Natural killer cell treated with Interleukin-12 subunit alpha and Interleukin-12 subunit beta and Interleukin-15 and Interleukin-18, amount 100 ng/mL, for 72 hours (primary cell): ENCODE measurements around the gene ZNF428. TPM values are rescaled to one million over a fixed set of nuclear protein-coding genes. Genes with fewer than 3 reads are reported as not detected.
"Not testable (repeated sequence)": the region's sequence is repeated elsewhere in the genome, so short reads cannot be mapped to it uniquely, and the experiment has no call there.

Experiments
- ATAC-seq, 2 donors: fragments of 150-1000 bp; cut with Tn5 transposase in 1 of 2; sonication (Bioruptor Pico), chemical (Tn5 transposase) in 1 of 2; 2 replicates each; pipeline ENCODE4 v1.10.0; 2021
- DNase-seq: peaks from one replicate; pipeline ENCODE4 v3.0.0; 2022; ENCODE audit warnings: low spot score
- H3K27ac Mint-ChIP-seq, 2 donors: 1 replicate in 1 of 2; 2 replicates in 1 of 2; pipeline ENCODE4 v1.8.0; 2022; ENCODE audit warnings: mixed read lengths in 2 of 2, mild to moderate bottlenecking in 1 of 2, moderate library complexity in 1 of 2
- H3K27me3 Mint-ChIP-seq, 2 donors: 1 replicate in 1 of 2; 2 replicates in 1 of 2; pipeline ENCODE4 v1.8.0; 2022; ENCODE audit warnings: mixed read lengths in 2 of 2
- H3K36me3 Mint-ChIP-seq: one replicate; pipeline ENCODE4 v1.8.0; 2022; ENCODE audit warnings: mixed read lengths
- H3K4me1 Mint-ChIP-seq, 2 donors: 1 replicate in 1 of 2; 2 replicates in 1 of 2; pipeline ENCODE4 v1.8.0; 2022; ENCODE audit warnings: low read depth in 2 of 2, mixed read lengths in 2 of 2, mild to moderate bottlenecking in 1 of 2
- H3K4me3 Mint-ChIP-seq: one replicate; pipeline ENCODE4 v1.8.0; 2022; ENCODE audit warnings: mixed read lengths
- H3K9me3 Mint-ChIP-seq: 2 replicates; pipeline ENCODE4 v1.8.0; 2022; ENCODE audit warnings: mixed read lengths
- total RNA-seq, 2 donors: library from RNA; stranded (reverse); gene quantifications; one replicate each; pipeline ENCODE4 v1.2.3, GENCODE V29; 2022

The ZNF428 gene
- total RNA-seq, 2 donors from 2014 or later = 24.9 to 25.3 TPM

- Mint-ChIP-seq H3K4me1 (peaks cover 21 to 33% of the 10 kb centered on the region in 2 donors), H3K36me3 (no peaks in the 10 kb centered on the region), H3K4me3 (peak overlapping the region; percentile 98), H3K27me3 (no peaks in the 10 kb centered on the region), H3K27ac (peak overlapping the region; percentile 95 to 98), H3K9me3 (no peaks in the 10 kb centered on the region)
- no peak for DNase-seq
- no peak for ATAC-seq
Observed at GRCh38 chr19:43620061-43621001, 902 bp upstream of the ZNF428 start.

DNA sequence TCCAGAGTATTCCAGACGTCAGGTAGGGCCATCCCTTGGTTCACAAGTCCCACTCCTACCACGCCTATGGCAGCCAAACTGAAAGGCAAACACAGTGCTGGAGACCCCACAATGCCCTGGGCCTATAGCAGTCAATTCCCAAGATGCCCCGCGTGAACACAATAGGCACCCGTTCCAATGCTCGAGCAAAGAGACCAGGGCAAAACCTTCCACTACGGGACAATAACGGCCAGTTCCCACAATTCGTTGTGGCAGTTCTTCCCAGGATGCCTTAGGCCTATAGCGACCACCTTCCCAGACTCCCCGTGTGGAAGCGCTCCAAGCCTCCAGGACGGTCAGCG lies 538 bp downstream of the ZNF428 start:
- Mint-ChIP-seq H3K9me3 (no peaks in the 10 kb centered on the region), H3K27me3 (no peaks in the 10 kb centered on the region), H3K4me1 (peaks cover 21 to 29% of the 10 kb centered on the region in 2 donors), H3K36me3 (no peaks in the 10 kb centered on the region), H3K27ac (peak overlapping the region; percentile 95 to 98), H3K4me3 (peak overlapping the region; percentile 98)
- no peak for DNase-seq
- peak; percentile 25 to 51 for ATAC-seq

- H3K27ac Mint-ChIP-seq = peak overlapping the region in 1 of 2 donors; percentile 60
- no peak overlapping the region for H3K4me3 Mint-ChIP-seq
- ATAC-seq = no peak
- H3K4me1 Mint-ChIP-seq = peaks cover 24 to 36% of the 10 kb centered on the region in 2 donors
- peak; percentile 40 for DNase-seq
- H3K9me3 Mint-ChIP-seq = no peaks in the 10 kb centered on the region
- no peaks in the 10 kb centered on the region for H3K36me3 Mint-ChIP-seq
- no peaks in the 10 kb centered on the region for H3K27me3 Mint-ChIP-seq
Observed at GRCh38 chr19:43616954-43617353, 2.5 kb downstream of the ZNF428 start.

DNA sequence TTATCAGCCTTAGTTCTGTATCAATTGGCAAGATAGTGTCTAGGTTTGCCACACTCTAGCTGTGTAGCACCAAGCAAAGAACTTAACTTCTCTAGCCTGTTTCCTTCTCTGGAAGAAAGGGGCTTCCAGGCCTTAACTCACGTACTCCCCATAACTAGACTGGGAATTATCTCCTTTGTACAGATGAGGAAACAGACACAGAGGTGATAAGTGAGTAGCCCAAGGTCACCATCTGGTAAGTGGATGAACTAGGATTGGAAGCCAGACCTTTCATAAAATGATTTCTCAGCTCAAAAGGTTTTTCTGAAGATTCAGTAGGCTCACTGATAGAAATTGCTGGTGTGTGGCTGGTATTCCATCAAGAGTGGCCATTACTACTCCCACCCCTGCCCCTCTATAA lies 3.1 kb downstream of the ZNF428 start:
- ATAC-seq (no peak), DNase-seq (no peak)
- no peak overlapping the region for H3K27ac Mint-ChIP-seq
- no peaks in the 10 kb centered on the region for H3K9me3 Mint-ChIP-seq
- H3K4me3 Mint-ChIP-seq = no peak overlapping the region
- no peaks in the 10 kb centered on the region for H3K36me3 Mint-ChIP-seq
- H3K27me3 Mint-ChIP-seq = no peaks in the 10 kb centered on the region
- peaks cover 26 to 40% of the 10 kb centered on the region in 2 donors for H3K4me1 Mint-ChIP-seq

DNA sequence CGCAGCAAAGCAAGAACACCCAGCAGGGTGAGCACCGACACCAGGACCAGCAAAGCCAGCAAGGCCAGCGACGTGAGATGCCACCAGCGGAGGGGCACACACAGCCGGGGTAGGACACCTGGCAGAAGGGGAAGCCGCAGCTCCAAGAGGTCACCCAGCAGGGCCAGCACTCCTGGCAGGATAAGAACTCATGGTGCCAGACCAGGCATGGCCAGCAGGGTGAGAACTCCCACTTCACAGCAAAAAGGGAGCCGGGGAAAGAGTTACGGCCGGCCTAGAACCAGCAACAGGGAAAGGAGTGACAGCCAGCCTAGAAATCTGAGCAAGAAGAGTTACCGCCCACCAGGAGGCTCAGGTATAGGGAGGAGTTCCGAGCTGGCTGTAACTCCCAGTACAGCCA lies 7.1 kb downstream of the ZNF428 start:
- Mint-ChIP-seq H3K4me3 (no peak overlapping the region), H3K27ac (no peak overlapping the region), H3K9me3 (no peaks in the 10 kb centered on the region), H3K4me1 (peaks cover 5 to 37% of the 10 kb centered on the region in 2 donors), H3K27me3 (no peaks in the 10 kb centered on the region), H3K36me3 (no peaks in the 10 kb centered on the region)
- DNase-seq (peak; percentile 47), ATAC-seq (no peak)

DNA sequence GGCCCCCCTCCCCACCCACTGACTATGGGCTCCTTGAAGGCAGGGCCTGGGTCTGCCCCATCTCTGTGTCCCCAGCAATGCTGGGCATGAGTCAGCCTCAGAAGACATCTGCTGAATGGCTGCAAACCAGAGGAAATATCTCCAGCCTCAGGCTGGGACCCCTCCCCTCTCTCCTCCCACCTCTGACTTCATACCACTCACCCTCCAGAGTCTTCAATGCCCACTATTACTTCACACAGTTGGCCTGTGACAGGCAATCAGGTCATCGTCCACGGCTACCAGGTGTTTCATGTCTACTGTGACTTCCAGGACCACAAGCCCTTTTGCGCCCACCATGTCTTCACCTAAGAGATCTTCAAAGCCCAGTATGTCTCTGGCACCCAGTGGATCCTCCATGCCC lies 7.6 kb downstream of the ZNF428 start, which contains the start of gene SRRM5:
TSS of gene SRRM5 (plus strand) at position 301 of the 400 bp plus-strand sequence. CDS start at position 335, 34 bp downstream.
- no peaks in the 10 kb centered on the region for H3K9me3 Mint-ChIP-seq
- H3K4me1 Mint-ChIP-seq = peaks cover 5 to 34% of the 10 kb centered on the region in 2 donors
- DNase-seq (no peak), ATAC-seq (no peak)
- no peaks in the 10 kb centered on the region for H3K27me3 Mint-ChIP-seq
- H3K36me3 Mint-ChIP-seq = no peaks in the 10 kb centered on the region
- peak within 1 kb of the TSS in 1 of 2 donors; percentile 57 for H3K27ac Mint-ChIP-seq
- no peak within 1 kb of the TSS for H3K4me3 Mint-ChIP-seq

GRCh38 chr19:43610493-43610892 lies 8.9 kb downstream of the ZNF428 start:
- peak overlapping the region in 1 of 2 donors; percentile 57 for H3K27ac Mint-ChIP-seq
- no peak for ATAC-seq
- DNase-seq = no peak
- no peaks in the 10 kb centered on the region for H3K27me3 Mint-ChIP-seq
- peaks cover 5 to 24% of the 10 kb centered on the region in 2 donors for H3K4me1 Mint-ChIP-seq
- H3K9me3 Mint-ChIP-seq = no peaks in the 10 kb centered on the region
- H3K36me3 Mint-ChIP-seq = no peaks in the 10 kb centered on the region
- no peak overlapping the region for H3K4me3 Mint-ChIP-seq

GRCh38 chr19:43609872-43610271 lies 9.6 kb downstream of the ZNF428 start:
- H3K27ac Mint-ChIP-seq = no peak overlapping the region
- no peak overlapping the region for H3K4me3 Mint-ChIP-seq
- H3K27me3 Mint-ChIP-seq = no peaks in the 10 kb centered on the region
- no peaks in the 10 kb centered on the region for H3K9me3 Mint-ChIP-seq
- DNase-seq = no peak
- no peaks in the 10 kb centered on the region for H3K36me3 Mint-ChIP-seq
- H3K4me1 Mint-ChIP-seq = peaks cover 5 to 24% of the 10 kb centered on the region in 2 donors
- ATAC-seq = no peak

DNA sequence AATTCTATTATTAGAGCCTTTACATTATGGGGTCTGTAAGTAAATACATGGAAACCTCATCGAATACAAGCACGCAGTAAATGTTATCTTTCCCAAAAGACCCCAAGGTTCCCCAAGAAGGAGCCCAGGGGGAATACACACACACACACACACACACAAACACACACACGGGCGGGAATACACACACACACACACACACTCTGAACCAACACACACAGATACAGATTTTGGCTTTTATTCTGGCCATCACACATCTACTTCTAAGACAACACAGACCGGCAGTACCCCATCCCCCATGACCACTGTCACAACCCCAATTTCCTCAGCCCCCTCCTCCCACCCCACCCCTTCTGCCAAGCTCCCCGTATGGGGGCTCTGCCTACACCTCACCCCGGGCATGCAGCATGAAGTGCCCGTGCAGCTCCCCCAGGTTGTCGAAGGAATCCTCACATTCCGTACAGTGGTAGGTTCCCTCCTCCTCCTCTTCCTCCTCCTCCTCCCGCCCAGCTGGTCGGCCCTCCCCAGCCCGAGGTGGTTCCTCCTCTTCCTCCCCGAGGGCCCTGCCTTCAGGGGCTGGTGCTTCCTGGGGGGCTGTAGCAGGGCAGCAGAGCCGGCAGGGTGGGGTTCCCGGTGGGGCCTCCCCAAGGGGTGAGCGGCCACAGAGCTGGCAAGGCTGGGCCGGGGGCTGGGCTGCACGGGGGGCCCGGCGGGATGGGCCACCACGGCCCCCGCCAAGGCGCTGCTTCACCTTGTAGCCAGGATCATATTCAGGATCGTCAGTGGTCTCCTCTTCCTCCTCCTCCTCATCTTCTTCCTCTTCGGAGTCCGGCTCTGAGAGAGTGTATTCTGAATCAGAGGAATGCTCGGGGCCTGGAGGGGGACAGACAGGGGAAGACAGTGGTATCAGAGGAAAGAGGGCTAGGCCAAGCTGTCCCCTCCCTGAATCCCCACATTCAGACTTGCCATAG lies 11.9 kb downstream of the ZNF428 start:
- ATAC-seq = no peak

DNA sequence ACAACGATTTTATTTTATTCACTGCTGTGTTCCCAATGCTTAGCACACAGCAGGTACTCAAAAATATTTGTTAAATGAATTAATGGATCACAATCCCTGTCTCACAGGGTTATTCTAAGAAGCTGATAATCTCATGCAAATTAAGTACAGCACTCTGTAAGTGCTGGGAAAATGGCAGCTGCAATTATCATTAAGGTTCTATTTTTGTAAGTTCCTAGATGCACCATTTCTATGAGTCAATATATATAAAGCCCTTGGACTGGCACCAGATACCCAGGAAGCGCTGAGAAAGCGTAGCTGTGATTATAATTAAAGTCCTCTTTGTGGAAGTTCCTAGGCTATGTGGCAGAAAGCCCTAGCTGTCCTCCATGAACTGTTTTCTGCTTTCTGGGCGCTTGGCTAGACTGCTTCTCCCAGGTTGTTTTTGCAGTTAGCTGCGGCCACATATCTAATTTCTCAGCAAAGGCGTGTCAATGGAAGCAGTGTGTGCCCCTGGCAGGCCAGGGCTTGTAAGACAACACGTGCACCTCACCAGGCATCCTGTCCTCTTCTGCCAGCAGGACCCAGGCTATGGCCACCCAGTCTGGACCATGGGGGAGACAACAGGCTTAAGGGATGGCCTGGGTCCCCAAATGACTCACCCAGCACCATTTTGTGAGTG lies 12.7 kb downstream of the ZNF428 start:
- Mint-ChIP-seq H3K4me3 (no peak overlapping the region), H3K9me3 (no peaks in the 10 kb centered on the region), H3K27me3 (no peaks in the 10 kb centered on the region), H3K27ac (peak overlapping the region in 1 of 2 donors; percentile 50), H3K4me1 (peaks cover 0 to 11% of the 10 kb centered on the region in 2 donors), H3K36me3 (no peaks in the 10 kb centered on the region)
- DNase-seq (no peak), ATAC-seq (no peak)

More for the DNA sequence above, 11.9 kb downstream of the ZNF428 start:
- no peaks in the 10 kb centered on the region for H3K9me3 Mint-ChIP-seq
- no peak for DNase-seq
- H3K27me3 Mint-ChIP-seq = no peaks in the 10 kb centered on the region
- H3K4me1 Mint-ChIP-seq = peaks cover 5 to 16% of the 10 kb centered on the region in 2 donors
- H3K27ac Mint-ChIP-seq = no peak overlapping the region
- H3K4me3 Mint-ChIP-seq = no peak overlapping the region
- H3K36me3 Mint-ChIP-seq = no peaks in the 10 kb centered on the region

DNA sequence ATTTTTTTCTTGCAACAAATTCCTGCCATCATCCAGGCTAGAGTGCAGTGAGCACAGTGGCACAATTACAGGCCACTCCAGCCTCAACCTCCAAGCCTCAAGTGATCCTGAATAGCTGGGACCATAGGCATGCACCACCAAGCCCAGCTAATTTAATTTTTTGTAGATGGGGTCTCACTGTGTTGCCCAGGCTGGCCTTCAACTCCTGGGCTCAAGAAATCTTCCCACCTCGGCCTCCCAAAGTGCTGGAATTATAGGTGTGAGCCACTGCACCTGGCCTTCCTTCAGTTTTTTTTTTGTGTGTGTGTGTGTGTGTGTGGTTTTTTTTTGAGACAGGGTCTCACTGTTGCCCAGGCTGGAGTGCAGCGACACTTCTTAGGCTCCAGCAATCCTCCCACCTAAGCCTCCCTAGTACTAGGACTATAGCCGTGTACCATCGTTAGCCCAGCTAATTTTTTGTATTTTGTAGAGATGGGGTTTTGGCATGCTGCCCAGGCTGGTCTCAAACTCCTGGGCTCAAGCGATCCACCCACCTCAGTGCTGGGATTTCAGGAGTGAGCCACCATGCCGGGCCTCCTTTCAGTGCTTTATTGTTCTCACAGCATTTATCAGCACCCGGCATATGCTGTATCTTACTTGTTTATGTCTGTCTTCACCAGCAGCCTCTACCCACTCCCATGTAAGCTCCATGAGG lies 13.4 kb downstream of the ZNF428 start:
- peaks cover 0 to 9% of the 10 kb centered on the region in 2 donors for H3K4me1 Mint-ChIP-seq
- H3K4me3 Mint-ChIP-seq = no peak overlapping the region
- no peaks in the 10 kb centered on the region for H3K9me3 Mint-ChIP-seq
- no peaks in the 10 kb centered on the region for H3K36me3 Mint-ChIP-seq
- peak overlapping the region in 1 of 2 donors; percentile 50 for H3K27ac Mint-ChIP-seq
- ATAC-seq (no peak), DNase-seq (no peak)
- H3K27me3 Mint-ChIP-seq = no peaks in the 10 kb centered on the region

DNA sequence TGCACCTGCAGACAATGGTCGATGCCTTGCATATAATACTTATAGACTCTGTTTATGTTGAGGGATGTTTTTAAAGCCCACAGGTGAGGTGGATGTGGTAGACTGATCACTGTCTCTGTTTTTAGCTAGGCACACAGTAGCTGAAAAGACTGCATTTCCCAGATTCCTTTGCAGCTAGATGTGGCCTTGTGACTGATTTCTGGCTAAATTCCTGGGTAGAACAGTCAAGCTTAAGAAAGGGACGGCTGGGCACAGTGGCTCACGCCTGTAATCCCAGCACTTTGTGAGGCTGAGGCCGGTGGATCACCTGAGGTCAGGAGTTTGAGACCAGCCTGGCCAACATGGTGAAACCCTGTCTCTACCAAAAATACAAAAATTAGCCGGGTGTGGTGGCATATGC lies 19.1 kb downstream of the ZNF428 start:
- not testable (repeated sequence) for DNase-seq, H3K9me3 Mint-ChIP-seq, H3K4me3 Mint-ChIP-seq, H3K27me3 Mint-ChIP-seq, ATAC-seq, H3K27ac Mint-ChIP-seq, H3K36me3 Mint-ChIP-seq
- peaks cover 20 to 29% of the 10 kb centered on the region in 2 donors for H3K4me1 Mint-ChIP-seq
